SK-N-SH treated with all-trans-retinoic acid at 6 μM for 48 hours (cell line): Measurements from ENCODE around the gene NOTO.
A peak's percentile ranks its signal among the peaks of the same experiment; 100 is the strongest.

Source experiments
- ATAC-seq: fragments of 200-7000 bp; cut with Tn5 transposase; 3 replicates; pipeline ENCODE4 v1.9.1; 2020; ENCODE audit warnings: mild to moderate bottlenecking, moderate library complexity
- ARNTL ChIP-seq: fragments of 450-650 bp; formaldehyde crosslinking; IDR thresholded peaks from 2 replicates; pipeline ENCODE4 v1.5.0; 2020; ENCODE audit warnings: low read depth, mild to moderate bottlenecking, moderate library complexity, borderline replicate concordance
- CREB5 ChIP-seq: fragments of 250-450 bp; sonication (Bioruptor Pico); IDR thresholded peaks from 2 replicates; pipeline ENCODE4 v1.5.1; 2020; ENCODE audit warnings: low read depth, mild to moderate bottlenecking, moderate library complexity
- CSDC2 ChIP-seq: fragments of 250-450 bp; sonication (Bioruptor Pico); IDR thresholded peaks from 2 replicates; pipeline ENCODE4 v1.5.0; 2020; ENCODE audit warnings: mild to moderate bottlenecking, moderate library complexity
- CSRNP3 ChIP-seq: fragments of 250-450 bp; sonication (Bioruptor Pico); IDR thresholded peaks from 2 replicates; pipeline ENCODE4 v1.5.1; 2021; ENCODE audit warnings: mild to moderate bottlenecking, moderate library complexity
- ESRRG ChIP-seq: fragments of 250-450 bp; sonication (Bioruptor Pico); IDR thresholded peaks from 2 replicates; pipeline ENCODE4 v1.6.1; 2021; ENCODE audit warnings: mild to moderate bottlenecking
- GLIS3 ChIP-seq: fragments of 250-450 bp; sonication (Bioruptor Pico); IDR thresholded peaks from 2 replicates; pipeline ENCODE4 v1.5.0; 2020; ENCODE audit warnings: mild to moderate bottlenecking, moderate library complexity
- ISL1 ChIP-seq: fragments of 250-450 bp; sonication (Bioruptor Pico); IDR thresholded peaks from 2 replicates; pipeline ENCODE4 v2.1.2; 2022; ENCODE audit warnings: mild to moderate bottlenecking, moderate library complexity
- OSR1 ChIP-seq: fragments of 250-450 bp; sonication (Bioruptor Pico); IDR thresholded peaks from 2 replicates; pipeline ENCODE4 v1.8.0; 2022; ENCODE audit warnings: moderate library complexity, mild to moderate bottlenecking, inconsistent platforms
- PATZ1 ChIP-seq: fragments of 250-450 bp; sonication (Bioruptor Pico); IDR thresholded peaks from 2 replicates; pipeline ENCODE4 v1.8.0; 2020; ENCODE audit warnings: mild to moderate bottlenecking, moderate library complexity, borderline replicate concordance
- POU6F1 ChIP-seq: fragments of 250-450 bp; sonication (Bioruptor Pico); IDR thresholded peaks from 2 replicates; pipeline ENCODE4 v1.8.0; 2021; ENCODE audit warnings: low read depth, mild to moderate bottlenecking, moderate library complexity, borderline replicate concordance
- PPARA ChIP-seq: fragments of 250-450 bp; sonication (Bioruptor Pico); IDR thresholded peaks from 2 replicates; pipeline ENCODE4 v1.5.0; 2020; ENCODE audit warnings: mild to moderate bottlenecking, borderline replicate concordance
- SNAI2 ChIP-seq: fragments of 250-450 bp; sonication (Bioruptor Pico); IDR thresholded peaks from 2 replicates; pipeline ENCODE4 v1.5.0; 2020; ENCODE audit warnings: mild to moderate bottlenecking, moderate library complexity
- TCF4 ChIP-seq: fragments of 250-450 bp; sonication (Bioruptor Pico); IDR thresholded peaks from 2 replicates; pipeline ENCODE4 v1.8.0; 2021; ENCODE audit warnings: mild to moderate bottlenecking, moderate library complexity, borderline replicate concordance
- TOX ChIP-seq: fragments of 250-450 bp; sonication (Bioruptor Pico); IDR thresholded peaks from 2 replicates; pipeline ENCODE4 v1.8.0; 2021; ENCODE audit warnings: mild to moderate bottlenecking, moderate library complexity, borderline replicate concordance
- ZC3H10 ChIP-seq: fragments of 250-450 bp; sonication (Bioruptor Pico); IDR thresholded peaks from 2 replicates; pipeline ENCODE4 v1.5.1; 2021; ENCODE audit warnings: mild to moderate bottlenecking, moderate library complexity
- ZFP3 ChIP-seq: fragments of 250-450 bp; sonication (Bioruptor Pico); IDR thresholded peaks from 2 replicates; pipeline ENCODE4 v1.5.0; 2020; ENCODE audit warnings: mild to moderate bottlenecking, moderate library complexity
- ZFP30 ChIP-seq: fragments of 450-650 bp; formaldehyde crosslinking; IDR thresholded peaks from 2 replicates; pipeline ENCODE4 v1.5.0; 2022; ENCODE audit warnings: mild to moderate bottlenecking, moderate library complexity
- ZNF565 ChIP-seq: fragments of 450-650 bp; formaldehyde crosslinking; conservative IDR thresholded peaks from 2 replicates; pipeline ENCODE4 v1.5.0; 2020; ENCODE audit warnings: low read depth, mild to moderate bottlenecking, moderate library complexity
- ZNF70 ChIP-seq: fragments of 450-650 bp; formaldehyde crosslinking; IDR thresholded peaks from 2 replicates; pipeline ENCODE4 v1.5.0; 2020; ENCODE audit warnings: mild to moderate bottlenecking, moderate library complexity

NOTO gene

GRCh38 chr2:73202156-73203054, at the start of gene NOTO:
Gene NOTO (plus strand): TSS chr2:73202574. CDS start chr2:73202667, 93 bp downstream.
- no peak for TF ChIP-seq CREB5 (CRISPR knock-in tag)
- TF ChIP-seq GLIS3, result no peak
- TF ChIP-seq ZNF565 (CRISPR knock-in tag), result no peak
- TF ChIP-seq PATZ1 (CRISPR knock-in tag), result no peak
- TF ChIP-seq ZC3H10 (CRISPR knock-in tag), result no peak
- TF ChIP-seq ZNF70, result no peak
- ATAC-seq, result peak; percentile 36

- no peak for TF ChIP-seq CREB5 (CRISPR knock-in tag)
- TF ChIP-seq PATZ1 (CRISPR knock-in tag), result no peak
- TF ChIP-seq TOX (CRISPR knock-in tag), result no peak
- no peak for TF ChIP-seq ZC3H10 (CRISPR knock-in tag)
- TF ChIP-seq ZFP30 (CRISPR knock-in tag), result no peak
- TF ChIP-seq ZNF565 (CRISPR knock-in tag), result no peak
- no peak for TF ChIP-seq ISL1 (CRISPR knock-in tag)
- TF ChIP-seq GLIS3, result no peak
- TF ChIP-seq ESRRG (CRISPR knock-in tag), result no peak
- TF ChIP-seq CSRNP3 (CRISPR knock-in tag), result no peak
- no peak for TF ChIP-seq OSR1
- peak; percentile 99 for ATAC-seq
Measured at GRCh38 chr2:73156539-73157124, 45.7 kb upstream of the NOTO start.

GRCh38 chr2:73162856-73163391, 39.5 kb upstream of the NOTO start:
- no peak for TF ChIP-seq SNAI2 (CRISPR knock-in tag)
- TF ChIP-seq ZNF70, result no peak
- no peak for TF ChIP-seq OSR1
- no peak for TF ChIP-seq PPARA (CRISPR knock-in tag)
- TF ChIP-seq TCF4 (CRISPR knock-in tag), result no peak
- TF ChIP-seq ISL1 (CRISPR knock-in tag), result no peak
- TF ChIP-seq CSDC2 (CRISPR knock-in tag), result no peak
- no peak for TF ChIP-seq ZNF565 (CRISPR knock-in tag)
- no peak for TF ChIP-seq TOX (CRISPR knock-in tag)
- TF ChIP-seq POU6F1 (CRISPR knock-in tag), result no peak
- no peak for TF ChIP-seq ZFP3
- TF ChIP-seq ARNTL (CRISPR knock-in tag), result no peak
- no peak for TF ChIP-seq ESRRG (CRISPR knock-in tag)
- TF ChIP-seq GLIS3, result no peak
- ATAC-seq, result no peak
